HL-60 (cell line): ENCODE results near the gene GIMAP1.

Experiments used
- DNase-seq, 2 experiments: peaks; one replicate each; pipeline ENCODE4 v3.0.0-alpha.2; 2010 to 2020; ENCODE audit warnings: low read depth in 1 of 2, low spot score in 1 of 2
- H3K27ac ChIP-seq: fragments of 250-450 bp; sonication (Bioruptor Pico); replicated peaks from 2 replicates; pipeline ENCODE4 v1.5.1; 2020; ENCODE audit warnings: mild to moderate bottlenecking, moderate library complexity
- H3K27me3 ChIP-seq: fragments of 250-450 bp; sonication (Bioruptor Pico); 2 replicates; pipeline ENCODE4 v1.5.1; 2021; ENCODE audit warnings: mild to moderate bottlenecking, moderate library complexity; ENCODE audit not compliant: insufficient read depth, poor library complexity, severe bottlenecking
- H3K4me3 ChIP-seq: replicated peaks from 2 replicates; pipeline ENCODE4 v1.5.1; 2011; ENCODE audit warnings: mild to moderate bottlenecking, control low read depth, low read length; ENCODE audit not compliant: insufficient read depth
- GABPA ChIP-seq: IDR thresholded peaks from 2 replicates; pipeline ENCODE4 v1.6.1; 2012; ENCODE audit warnings: low read depth
- POLR2AphosphoS5 ChIP-seq: IDR thresholded peaks from 2 replicates; pipeline ENCODE4 v1.6.1; 2012; ENCODE audit warnings: low read depth
- SPI1 ChIP-seq: IDR thresholded peaks from 2 replicates; pipeline ENCODE4 v1.6.1; 2012; ENCODE audit warnings: low read depth, mild to moderate bottlenecking, borderline replicate concordance
- TF ChIP-seq, protein P1 (sequence below): IDR thresholded peaks from one replicate; pipeline ENCODE4 v1.5.1; 2011; ENCODE audit warnings: low read length, control low read depth, inconsistent platforms; ENCODE audit not compliant: insufficient read depth
- TF ChIP-seq, protein P2 (sequence below): IDR thresholded peaks from 2 replicates; pipeline ENCODE4 v1.6.1; 2012; ENCODE audit warnings: low read depth; ENCODE audit not compliant: insufficient replicate concordance

GIMAP1 gene

DNA sequence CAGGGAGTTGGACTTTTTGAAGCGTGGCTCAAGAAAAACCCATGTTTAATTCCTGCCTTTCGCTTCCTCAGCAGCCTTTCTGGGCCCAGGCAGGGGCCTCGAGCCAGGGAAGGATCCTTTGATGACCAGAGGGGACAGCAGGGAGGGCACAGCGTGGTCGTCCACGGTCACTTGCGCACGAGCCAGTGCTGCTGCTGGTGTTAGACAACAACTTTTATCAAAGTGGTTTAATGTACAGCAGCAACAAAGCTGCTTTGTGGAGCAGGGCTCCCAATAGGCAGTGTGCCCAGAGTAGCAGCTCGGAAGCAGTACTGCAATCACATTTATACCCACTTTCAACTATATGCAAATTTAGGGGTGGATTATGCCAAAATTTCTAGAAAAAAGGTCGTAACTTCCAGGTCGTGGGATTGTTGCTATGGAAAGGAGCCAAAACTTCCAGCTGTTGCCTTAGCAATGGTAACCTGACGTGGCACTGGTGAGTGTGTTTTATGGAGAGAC lies 6.1 kb downstream of the GIMAP1 start:
- DNase-seq, result no peak
- H3K27ac ChIP-seq, result no peak overlapping the region
- no peaks in the 10 kb centered on the region for H3K27me3 ChIP-seq
- H3K4me3 ChIP-seq, result no peak overlapping the region
- TF ChIP-seq POLR2AphosphoS5 (no peak), SPI1 (no peak), GABPA (no peak)
- TF ChIP-seq, protein P1, sequence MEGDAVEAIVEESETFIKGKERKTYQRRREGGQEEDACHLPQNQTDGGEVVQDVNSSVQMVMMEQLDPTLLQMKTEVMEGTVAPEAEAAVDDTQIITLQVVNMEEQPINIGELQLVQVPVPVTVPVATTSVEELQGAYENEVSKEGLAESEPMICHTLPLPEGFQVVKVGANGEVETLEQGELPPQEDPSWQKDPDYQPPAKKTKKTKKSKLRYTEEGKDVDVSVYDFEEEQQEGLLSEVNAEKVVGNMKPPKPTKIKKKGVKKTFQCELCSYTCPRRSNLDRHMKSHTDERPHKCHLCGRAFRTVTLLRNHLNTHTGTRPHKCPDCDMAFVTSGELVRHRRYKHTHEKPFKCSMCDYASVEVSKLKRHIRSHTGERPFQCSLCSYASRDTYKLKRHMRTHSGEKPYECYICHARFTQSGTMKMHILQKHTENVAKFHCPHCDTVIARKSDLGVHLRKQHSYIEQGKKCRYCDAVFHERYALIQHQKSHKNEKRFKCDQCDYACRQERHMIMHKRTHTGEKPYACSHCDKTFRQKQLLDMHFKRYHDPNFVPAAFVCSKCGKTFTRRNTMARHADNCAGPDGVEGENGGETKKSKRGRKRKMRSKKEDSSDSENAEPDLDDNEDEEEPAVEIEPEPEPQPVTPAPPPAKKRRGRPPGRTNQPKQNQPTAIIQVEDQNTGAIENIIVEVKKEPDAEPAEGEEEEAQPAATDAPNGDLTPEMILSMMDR, result no peak
- TF ChIP-seq, protein P2, sequence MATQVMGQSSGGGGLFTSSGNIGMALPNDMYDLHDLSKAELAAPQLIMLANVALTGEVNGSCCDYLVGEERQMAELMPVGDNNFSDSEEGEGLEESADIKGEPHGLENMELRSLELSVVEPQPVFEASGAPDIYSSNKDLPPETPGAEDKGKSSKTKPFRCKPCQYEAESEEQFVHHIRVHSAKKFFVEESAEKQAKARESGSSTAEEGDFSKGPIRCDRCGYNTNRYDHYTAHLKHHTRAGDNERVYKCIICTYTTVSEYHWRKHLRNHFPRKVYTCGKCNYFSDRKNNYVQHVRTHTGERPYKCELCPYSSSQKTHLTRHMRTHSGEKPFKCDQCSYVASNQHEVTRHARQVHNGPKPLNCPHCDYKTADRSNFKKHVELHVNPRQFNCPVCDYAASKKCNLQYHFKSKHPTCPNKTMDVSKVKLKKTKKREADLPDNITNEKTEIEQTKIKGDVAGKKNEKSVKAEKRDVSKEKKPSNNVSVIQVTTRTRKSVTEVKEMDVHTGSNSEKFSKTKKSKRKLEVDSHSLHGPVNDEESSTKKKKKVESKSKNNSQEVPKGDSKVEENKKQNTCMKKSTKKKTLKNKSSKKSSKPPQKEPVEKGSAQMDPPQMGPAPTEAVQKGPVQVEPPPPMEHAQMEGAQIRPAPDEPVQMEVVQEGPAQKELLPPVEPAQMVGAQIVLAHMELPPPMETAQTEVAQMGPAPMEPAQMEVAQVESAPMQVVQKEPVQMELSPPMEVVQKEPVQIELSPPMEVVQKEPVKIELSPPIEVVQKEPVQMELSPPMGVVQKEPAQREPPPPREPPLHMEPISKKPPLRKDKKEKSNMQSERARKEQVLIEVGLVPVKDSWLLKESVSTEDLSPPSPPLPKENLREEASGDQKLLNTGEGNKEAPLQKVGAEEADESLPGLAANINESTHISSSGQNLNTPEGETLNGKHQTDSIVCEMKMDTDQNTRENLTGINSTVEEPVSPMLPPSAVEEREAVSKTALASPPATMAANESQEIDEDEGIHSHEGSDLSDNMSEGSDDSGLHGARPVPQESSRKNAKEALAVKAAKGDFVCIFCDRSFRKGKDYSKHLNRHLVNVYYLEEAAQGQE, result no peak

DNA sequence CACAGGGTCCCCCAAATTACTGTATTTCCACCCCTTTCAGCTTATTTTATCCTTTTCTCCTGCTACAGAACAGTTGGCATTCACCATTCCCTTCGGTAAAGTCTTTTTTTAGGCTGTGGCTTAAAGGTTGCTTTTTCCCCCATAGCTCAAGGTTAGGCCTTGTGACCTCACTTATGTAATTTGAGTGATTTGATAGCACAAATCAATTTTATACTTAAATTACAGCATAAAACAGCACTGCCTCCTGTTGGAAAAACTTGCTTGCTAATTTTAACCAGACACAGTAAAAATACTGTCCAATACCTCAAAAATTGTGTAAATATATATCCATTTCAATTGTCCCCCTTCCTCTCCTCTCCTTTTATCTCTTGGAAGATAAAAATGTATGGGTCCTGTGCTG lies 7.1 kb downstream of the GIMAP1 start:
- H3K4me3 ChIP-seq, result no peak overlapping the region
- H3K27ac ChIP-seq, result no peak overlapping the region
- TF ChIP-seq POLR2AphosphoS5 (no peak), SPI1 (no peak), GABPA (no peak)
- TF ChIP-seq, protein P2, result no peak
- TF ChIP-seq, protein P1, result no peak
- no peaks in the 10 kb centered on the region for H3K27me3 ChIP-seq
- DNase-seq, result no peak

DNA sequence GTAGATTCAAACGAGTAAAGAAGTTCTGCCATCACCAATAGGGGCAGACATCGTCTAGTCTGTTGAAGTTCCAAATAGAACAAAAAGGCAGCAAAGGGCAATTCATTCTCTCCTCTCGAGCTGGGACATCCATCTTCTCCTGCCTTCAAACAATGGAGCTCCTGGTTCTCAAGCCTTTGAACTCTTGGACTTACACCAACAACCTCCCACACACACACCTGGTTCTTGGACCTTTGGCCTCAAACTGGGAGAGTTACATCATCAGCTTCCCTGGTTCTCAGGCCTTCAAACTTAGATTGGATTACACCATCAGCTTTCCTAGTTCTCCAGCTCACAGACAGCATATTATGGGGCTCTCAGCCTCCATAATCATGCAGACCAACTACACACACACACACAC lies 11.0 kb downstream of the GIMAP1 start:
- no peaks in the 10 kb centered on the region for H3K27me3 ChIP-seq
- no peak overlapping the region for H3K4me3 ChIP-seq
- TF ChIP-seq POLR2AphosphoS5, result no peak
- DNase-seq, result no peak
- no peak overlapping the region for H3K27ac ChIP-seq

DNA sequence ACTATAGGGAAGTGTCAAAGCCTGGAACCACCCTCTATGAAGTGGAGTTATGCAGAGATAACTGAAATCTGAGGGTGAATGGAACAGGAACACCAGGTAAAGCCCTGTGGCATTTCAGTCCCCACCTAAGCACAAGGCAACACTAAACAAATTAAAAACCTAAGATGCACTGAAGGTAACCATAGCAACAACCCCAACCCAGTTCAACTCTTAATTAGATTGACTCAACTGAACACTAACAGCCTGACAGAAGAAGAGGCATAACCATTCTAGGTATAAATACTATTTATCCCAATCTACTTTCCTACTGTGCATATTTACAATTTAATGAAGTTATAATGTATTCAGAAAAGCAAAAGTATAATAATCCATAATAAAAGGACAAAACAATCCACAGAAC lies 11.6 kb downstream of the GIMAP1 start:
- Histone ChIP-seq H3K4me3 (no peak overlapping the region), H3K27me3 (no peaks in the 10 kb centered on the region), H3K27ac (no peak overlapping the region)
- TF ChIP-seq, protein P1, result no peak
- TF ChIP-seq, protein P2, result no peak
- TF ChIP-seq GABPA (no peak), POLR2AphosphoS5 (no peak), SPI1 (no peak)
- DNase-seq, result no peak
